H1 (cell line): ENCODE results near the gene FOXK1. TPM values are rescaled to one million over a fixed set of nuclear protein-coding genes. Genes with fewer than 3 reads are reported as not detected.

ENCODE experiments used
- CTCF ChIA-PET: fragments of 300-600 bp; sonication (Branson Sonifier 250); formaldehyde crosslinking; loops from one replicate; lab custom pipeline; 2021; ENCODE audit not compliant: partially characterized antibody; lab: Charles Lee
- POLR2A ChIA-PET: fragments of 300-600 bp; sonication (Branson Sonifier 250); formaldehyde crosslinking; loops from one replicate; lab custom pipeline; 2021; ENCODE audit warnings: inconsistent platforms; ENCODE audit not compliant: partially characterized antibody; lab: Charles Lee
- DNase-seq, 2 experiments: peaks; one replicate each; pipeline versions ENCODE4 v3.0.0 to v3.0.0-alpha.2; 2010 to 2022; ENCODE audit warnings: low spot score in 2 of 2, low read depth in 1 of 2, mixed read lengths in 1 of 2
- FAIRE-seq: peaks from 2 replicates; lab custom pipeline; 2011; peaks lifted over from hg19 to GRCh38; lab: Jason Lieb, UNC
- H2AFZ ChIP-seq: 2 replicates; pipeline ENCODE4 v1.8.1; 2012; ENCODE audit warnings: low read length, inconsistent platforms
- H2AK5ac ChIP-seq: 2 replicates; pipeline ENCODE4 v1.6.1; 2013; ENCODE audit warnings: low read depth, low read length
- H2BK120ac ChIP-seq: replicated peaks from 2 replicates; pipeline ENCODE3; 2013; ENCODE audit warnings: low read depth, low read length, inconsistent platforms
- H2BK12ac ChIP-seq: 2 replicates; pipeline ENCODE4 v1.6.1; 2013; ENCODE audit warnings: low read depth, low read length
- H2BK15ac ChIP-seq: 2 replicates; pipeline ENCODE4 v1.6.1; 2013; ENCODE audit warnings: low read length
- H2BK20ac ChIP-seq: 2 replicates; pipeline ENCODE4 v1.6.1; 2013; ENCODE audit warnings: low read length
- H2BK5ac ChIP-seq: 2 replicates; pipeline ENCODE4 v1.6.1; 2013; ENCODE audit warnings: low read depth, low read length
- H3K14ac ChIP-seq: 2 replicates; pipeline ENCODE4 v1.6.1; 2013; ENCODE audit warnings: inconsistent platforms; ENCODE audit not compliant: insufficient read length
- H3K18ac ChIP-seq: 2 replicates; pipeline ENCODE4 v1.6.1; 2013; ENCODE audit warnings: low read length; ENCODE audit errors: extremely low read depth
- H3K23ac ChIP-seq: 2 replicates; pipeline ENCODE4 v1.6.1; 2013; ENCODE audit warnings: inconsistent platforms; ENCODE audit not compliant: insufficient read length
- H3K23me2 ChIP-seq: 2 replicates; pipeline ENCODE4 v1.6.1; 2013; ENCODE audit warnings: low read depth, low read length
- H3K27ac ChIP-seq: 2 replicates; pipeline ENCODE4 v1.6.1; 2011; ENCODE audit warnings: low read depth, low read length, inconsistent platforms
- H3K27me3 ChIP-seq, 4 experiments: replicated peaks in 1 of 4; 1 replicate in 1 of 4; 2 replicates in 3 of 4; pipeline versions ENCODE4 v1.6.1 to v1.8.1; 2011 to 2013; ENCODE audit warnings: low read length in 3 of 4, mild to moderate bottlenecking in 3 of 4, inconsistent platforms in 2 of 4, mixed read lengths in 2 of 4, moderate library complexity in 1 of 4; ENCODE audit not compliant: control insufficient read depth in 3 of 4, insufficient read depth in 3 of 4; ENCODE audit errors: extremely low read depth in 1 of 4
- H3K36me3 ChIP-seq, 4 experiments: 2 replicates each; pipeline versions ENCODE4 v1.6.1 to v1.8.1; 2011 to 2013; ENCODE audit warnings: mild to moderate bottlenecking in 4 of 4, low read length in 3 of 4, moderate library complexity in 2 of 4, control low read depth in 1 of 4, inconsistent platforms in 1 of 4; ENCODE audit not compliant: insufficient read depth in 4 of 4, control insufficient read depth in 2 of 4
- H3K4ac ChIP-seq: replicated peaks from 2 replicates; pipeline ENCODE3; 2013; ENCODE audit warnings: low read length, low read depth, mixed read lengths, inconsistent platforms; ENCODE audit not compliant: insufficient read length
- H3K4me1 ChIP-seq, 4 experiments: replicated peaks in 1 of 4; 1 replicate in 1 of 4; 2 replicates in 3 of 4; pipeline versions ENCODE4 v1.6.1 to v1.8.1; 2011 to 2013; ENCODE audit warnings: low read length in 3 of 4, inconsistent platforms in 2 of 4, mixed read lengths in 1 of 4; ENCODE audit not compliant: insufficient read depth in 4 of 4, control insufficient read depth in 3 of 4
- H3K4me2 ChIP-seq, 2 experiments: 2 replicates each; pipeline versions ENCODE4 v1.6.1 to v1.8.1; 2011 to 2013; ENCODE audit warnings: low read depth in 2 of 2, low read length in 2 of 2, control low read depth in 1 of 2, inconsistent platforms in 1 of 2, mild to moderate bottlenecking in 1 of 2; ENCODE audit not compliant: insufficient read depth in 1 of 2
- H3K4me3 ChIP-seq, 4 experiments: fragments of 200-600, 300-600 bp in 1 of 4; sonication (generic), shearing (Covaris generic), sonication (Bioruptor Twin) in 1 of 4; 2 replicates each; pipeline versions ENCODE4 v1.5.1 to v1.8.1; 2011 to 2016; ENCODE audit warnings: low read length in 4 of 4, low read depth in 3 of 4, control low read depth in 2 of 4, inconsistent platforms in 2 of 4, mild to moderate bottlenecking in 2 of 4, mixed read lengths in 1 of 4, moderate library complexity in 1 of 4; ENCODE audit not compliant: insufficient read depth in 2 of 4; ENCODE audit errors: extremely low read depth in 1 of 4
- H3K56ac ChIP-seq: replicated peaks from 2 replicates; pipeline ENCODE3; 2013; ENCODE audit warnings: low read depth, mild to moderate bottlenecking, mixed read lengths, low read length, inconsistent platforms; ENCODE audit not compliant: insufficient read length
- H3K79me1 ChIP-seq: 2 replicates; pipeline ENCODE4 v1.6.1; 2013; ENCODE audit warnings: low read depth, low read length, control low read depth
- H3K79me2 ChIP-seq, 2 experiments: 2 replicates each; pipeline versions ENCODE4 v1.6.1 to v1.8.1; 2012 to 2013; ENCODE audit warnings: low read length in 2 of 2, mild to moderate bottlenecking in 2 of 2, inconsistent platforms in 1 of 2; ENCODE audit not compliant: insufficient read depth in 2 of 2, control insufficient read depth in 1 of 2
- H3K9ac ChIP-seq, 4 experiments: replicated peaks in 1 of 4; 1 replicate in 1 of 4; 2 replicates in 3 of 4; pipeline versions ENCODE4 v1.6.1 to v1.8.1; 2011 to 2013; ENCODE audit warnings: low read depth in 3 of 4, low read length in 3 of 4, control low read depth in 2 of 4, mild to moderate bottlenecking in 2 of 4, moderate library complexity in 2 of 4, inconsistent platforms in 1 of 4; ENCODE audit errors: extremely low read depth in 1 of 4
- H3K9me3 ChIP-seq, 2 experiments: 2 replicates each; pipeline versions ENCODE4 v1.6.1 to v1.8.1; 2012 to 2013; ENCODE audit warnings: mild to moderate bottlenecking in 2 of 2, moderate library complexity in 2 of 2, control low read depth in 1 of 2, inconsistent platforms in 1 of 2, low read depth in 1 of 2, low read length in 1 of 2, mixed read lengths in 1 of 2; ENCODE audit not compliant: insufficient read depth in 2 of 2
- H4K20me1 ChIP-seq, 2 experiments: replicated peaks in 1 of 2; 2 replicates each; pipeline versions ENCODE3 to v1.8.1; 2011 to 2013; ENCODE audit warnings: inconsistent platforms in 2 of 2, low read length in 2 of 2, mild to moderate bottlenecking in 1 of 2; ENCODE audit not compliant: insufficient read depth in 2 of 2, control insufficient read depth in 1 of 2
- H4K5ac ChIP-seq: 2 replicates; pipeline ENCODE4 v1.6.1; 2013; ENCODE audit warnings: low read length, low read depth, mixed read lengths, inconsistent platforms; ENCODE audit not compliant: insufficient read length
- H4K8ac ChIP-seq: 2 replicates; pipeline ENCODE4 v1.8.0; 2013; ENCODE audit warnings: mild to moderate bottlenecking, moderate library complexity, low read length, inconsistent platforms; ENCODE audit not compliant: insufficient read depth; ENCODE audit errors: extremely low read depth
- H4K91ac ChIP-seq: replicated peaks from 2 replicates; pipeline ENCODE3; 2013; ENCODE audit warnings: low read length, mixed read lengths, inconsistent platforms; ENCODE audit not compliant: insufficient read length
- BACH1 ChIP-seq: IDR thresholded peaks from 2 replicates; pipeline ENCODE4 v1.6.1; 2012; ENCODE audit warnings: low read length, improper control_type of control experiment
- BCL11A ChIP-seq, 2 experiments: IDR thresholded peaks; one replicate each; pipeline ENCODE4 v1.6.1; 2011; ENCODE audit warnings: low read depth in 2 of 2, low read length in 2 of 2, mild to moderate bottlenecking in 2 of 2
- CEBPB ChIP-seq: IDR thresholded peaks from 2 replicates; pipeline ENCODE4 v1.6.1; 2012; ENCODE audit warnings: low read depth, low read length
- CHD2 ChIP-seq: IDR thresholded peaks from 2 replicates; pipeline ENCODE4 v1.6.1; 2012; ENCODE audit warnings: low read length, improper control_type of control experiment
- FOSL1 ChIP-seq: IDR thresholded peaks from 2 replicates; pipeline ENCODE4 v1.6.1; 2011; ENCODE audit warnings: mild to moderate bottlenecking, low read depth, low read length, moderate library complexity; ENCODE audit not compliant: insufficient read depth
- GTF2F1 ChIP-seq: IDR thresholded peaks from 2 replicates; pipeline ENCODE4 v1.6.1; 2012; ENCODE audit warnings: low read depth, low read length, improper control_type of control experiment, borderline replicate concordance
- JUND ChIP-seq: IDR thresholded peaks from 2 replicates; pipeline ENCODE4 v1.6.1; 2011; ENCODE audit warnings: mild to moderate bottlenecking, improper control_type of control experiment, low read length
- KDM1A ChIP-seq: fragments of 200-600, 300-600 bp; sonication (generic); IDR thresholded peaks from 2 replicates; pipeline ENCODE4 v1.7.1; 2016; ENCODE audit warnings: mild to moderate bottlenecking, low read length, borderline replicate concordance
- NRF1 ChIP-seq: IDR thresholded peaks from 2 replicates; pipeline ENCODE4 v1.6.1; 2011; ENCODE audit warnings: mild to moderate bottlenecking, low read depth, low read length, improper control_type of control experiment
- POLR2A ChIP-seq, 2 experiments: IDR thresholded peaks; 1 replicate in 1 of 2; 2 replicates in 1 of 2; pipeline ENCODE4 v1.6.1; 2011; ENCODE audit warnings: low read depth in 2 of 2, low read length in 2 of 2, mild to moderate bottlenecking in 2 of 2; ENCODE audit errors: control extremely low read depth in 1 of 2
- POU5F1 ChIP-seq: IDR thresholded peaks from 2 replicates; pipeline ENCODE4 v1.6.1; 2011; ENCODE audit warnings: low read depth, mild to moderate bottlenecking, low read length, moderate library complexity
- RXRA ChIP-seq: IDR thresholded peaks from 2 replicates; pipeline ENCODE4 v1.6.1; 2011; ENCODE audit warnings: low read depth, mild to moderate bottlenecking, low read length, moderate library complexity; ENCODE audit not compliant: insufficient read depth
- SP2 ChIP-seq: IDR thresholded peaks from 2 replicates; pipeline ENCODE4 v1.6.1; 2012; ENCODE audit warnings: mild to moderate bottlenecking, low read length, inconsistent platforms
- TAF1 ChIP-seq: IDR thresholded peaks from 2 replicates; pipeline ENCODE4 v1.6.1; 2011; ENCODE audit warnings: mild to moderate bottlenecking, low read depth, low read length
- TAF7 ChIP-seq: optimal IDR thresholded peaks from 2 replicates; pipeline ENCODE3; 2011; ENCODE audit warnings: low read depth, mild to moderate bottlenecking, inconsistent platforms, low read length, moderate library complexity, borderline replicate concordance
- ZNF274 ChIP-seq: IDR thresholded peaks from 2 replicates; pipeline ENCODE4 v1.7.0; 2012; ENCODE audit warnings: low read length, borderline replicate concordance; ENCODE audit errors: extremely low read depth
- WGBS, 2 experiments: shearing (Covaris generic) in 1 of 2; methylation state at CpG; one replicate each; pipeline versions ENCODE4 v1.1.6 to v1.1.7; 2013 to 2015; ENCODE audit warnings: low lambda C conversion rate in 2 of 2, mixed read lengths in 2 of 2, inconsistent platforms in 1 of 2, low coverage in 1 of 2, missing lambda C conversion rate in 1 of 2; ENCODE audit not compliant: insufficient replicate concordance in 2 of 2, insufficient coverage in 1 of 2, insufficient read length in 1 of 2; ENCODE audit errors: extremely low coverage in 1 of 2, missing lambda C conversion rate in 1 of 2; 5-methylcytosine and 5-hydroxymethylcytosine counted together
- polyA plus RNA-seq, 7 experiments: library from polyadenylated mRNA; depleted of rRNA in 3 of 7; stranded (reverse) in 5 of 7; unstranded in 2 of 7; fragments of >200 nt in 5 of 7; fragments of 200-250 nt in 2 of 7; gene quantifications; 1 replicate in 5 of 7; 2 replicates in 1 of 7; 4 replicates in 1 of 7; pipeline versions ENCODE4 v1.2.1 to v1.2.3, GENCODE V29; 2011 to 2013; ENCODE audit warnings: missing spikeins in 2 of 7, mixed read lengths in 2 of 7
- total RNA-seq: library from RNA; stranded (reverse); fragmentation: NEBNext Ultra II Directional; extraction: Animal tissue kit (Norgen Biotek cat#: 25700); gene quantifications from 2 replicates; pipeline ENCODE4 v1.2.1, GENCODE V29; 2021

FOXK1 gene
- total and polyA plus RNA-seq, 2 of the 8 experiments (the other 6 are each of a cell fraction or from before 2014, with no cell fraction given): 2.0 to 8.5 TPM

DNA sequence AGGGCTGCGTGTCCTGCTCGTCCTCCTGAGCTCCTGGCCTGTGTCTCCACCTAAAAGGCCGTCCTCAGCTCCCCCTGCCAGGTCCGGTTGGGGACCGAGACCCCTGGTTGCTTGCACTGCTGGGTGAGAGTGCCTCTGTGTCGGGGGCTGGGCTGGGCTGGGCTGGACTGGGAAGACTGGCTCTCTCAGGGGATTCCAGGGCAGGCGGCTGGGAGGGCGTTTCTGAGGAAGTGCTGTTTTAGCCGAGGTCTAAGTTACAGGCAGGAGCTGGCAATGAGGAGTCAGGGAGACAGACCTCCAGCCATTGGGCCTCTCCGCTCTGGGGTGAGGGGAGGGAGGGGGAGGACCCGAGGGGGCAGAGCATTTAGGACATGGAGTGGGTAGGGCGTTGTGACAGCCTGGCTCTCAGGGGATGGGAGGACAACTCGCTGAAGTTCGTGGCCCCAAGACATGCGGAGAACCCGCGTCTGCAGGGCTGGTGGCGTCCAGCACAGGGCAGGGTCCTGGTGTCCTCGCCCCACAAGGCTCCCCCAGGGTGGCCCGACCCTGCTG, 20.9 kb downstream of the FOXK1 start:
- no peak overlapping the region for H4K91ac ChIP-seq
- peaks cover 26 to 39% of the 10 kb centered on the region in 2 experiments for H4K20me1 ChIP-seq
- H2BK15ac ChIP-seq: no peak overlapping the region
- H3K79me1 ChIP-seq: no peaks in the 10 kb centered on the region; the same call in none of the 2 replicates
- no peak overlapping the region for H2BK20ac ChIP-seq
- no peak overlapping the region for H2AFZ ChIP-seq
- no peak overlapping the region for H3K14ac ChIP-seq
- ChIA-PET CTCF (interaction anchor here (1.2 to 2.2 kb wide), 4 partner anchors 10 to 52 kb away, joined by 3 to 5 read pairs (median 3); no protein-coding TSS in a partner anchor), POLR2A (no interaction called here)
- no peak overlapping the region for H3K23ac ChIP-seq
- no peak overlapping the region for H3K9ac ChIP-seq
- no peaks in the 10 kb centered on the region for H3K9me3 ChIP-seq
- no peak overlapping the region for H3K18ac ChIP-seq
- no peak overlapping the region for H2BK12ac ChIP-seq
- H3K4me2 ChIP-seq: no peak overlapping the region
- TF ChIP-seq SP2 (no peak), GTF2F1 (no peak), BACH1 (no peak), CHD2 (no peak), POU5F1 (no peak), TAF1 (no peak), ZNF274 (no peak), FOSL1 (no peak), KDM1A (no peak), JUND (no peak), BCL11A (IDR thresholded peaks at IDR 0.05; ENCODE audit: low read depth in 2 of 2, low read length in 2 of 2) (no peak), NRF1 (no peak), POLR2A (IDR thresholded peaks at IDR 0.05; ENCODE audit: control extremely low read depth in 1 of 2, low read depth in 2 of 2, low read length in 2 of 2) (no peak), CEBPB (no peak), TAF7 (no peak), RXRA (no peak)
- H2AK5ac ChIP-seq: no peak overlapping the region
- no peaks in the 10 kb centered on the region for H3K36me3 ChIP-seq
- no peak overlapping the region for H4K5ac ChIP-seq
- no peak for FAIRE-seq
- H3K27me3 ChIP-seq: peaks cover 14 to 59% (median 51%) of the 10 kb centered on the region in 4 experiments
- H3K4me3 ChIP-seq: no peak overlapping the region
- WGBS, 2 experiments: 84% methylated on average over 7 of the region's 20 CpGs; no CpG with 5 or more reads in 1 of the 2 experiments
- H2BK5ac ChIP-seq: no peak overlapping the region
- H3K4ac ChIP-seq: no peak overlapping the region
- no peak overlapping the region for H4K8ac ChIP-seq
- peaks cover 7 to 17% (median 11%) of the 10 kb centered on the region in 4 experiments for H3K4me1 ChIP-seq
- no peak for DNase-seq
- no peak overlapping the region for H2BK120ac ChIP-seq
- no peaks in the 10 kb centered on the region for H3K79me2 ChIP-seq
- H3K23me2 ChIP-seq: peaks cover 9% of the 10 kb centered on the region
- H3K27ac ChIP-seq: no peak overlapping the region
- H3K56ac ChIP-seq: no peak overlapping the region
